CD4-positive, CD25-positive, alpha-beta regulatory T cell (primary cell): ENCODE results near the gene SORD. TPM values are rescaled to one million over a fixed set of nuclear protein-coding genes. Genes with fewer than 3 reads are reported as not detected.
"Not testable (repeated sequence)": the region's sequence is repeated elsewhere in the genome, so short reads cannot be mapped to it uniquely, and the experiment has no call there.

Experiments
- ATAC-seq, 2 donors: fragments of 150-1000 bp; cut with Tn5 transposase; one replicate each; pipeline ENCODE4 v1.10.0; 2021; ENCODE audit warnings: low read depth in 2 of 2, moderate number of reproducible peaks in 2 of 2, moderate library complexity in 1 of 2
- DNase-seq, 3 donors: peaks; one replicate each; pipeline versions ENCODE4 v3.0.0 to v3.0.0-alpha.2; 2012 to 2022; ENCODE audit warnings: mixed read lengths in 1 of 3
- H3K27ac ChIP-seq: one replicate; pipeline ENCODE4 v1.7.0; 2013; ENCODE audit warnings: mild to moderate bottlenecking, low read length; ENCODE audit not compliant: insufficient read depth, poor library complexity, severe bottlenecking
- H3K27me3 ChIP-seq: one replicate; pipeline ENCODE4 v1.7.0; 2013; ENCODE audit warnings: low read length; ENCODE audit not compliant: control insufficient read depth, insufficient read depth
- H3K36me3 ChIP-seq: one replicate; pipeline ENCODE4 v1.7.0; 2013; ENCODE audit warnings: mild to moderate bottlenecking, low read length, moderate library complexity; ENCODE audit not compliant: control insufficient read depth, insufficient read depth
- H3K4me1 ChIP-seq: 2 replicates; pipeline ENCODE4 v1.7.0; 2013; ENCODE audit warnings: mild to moderate bottlenecking, low read length; ENCODE audit not compliant: insufficient read depth, control insufficient read depth, poor library complexity, severe bottlenecking
- H3K4me3 ChIP-seq: one replicate; pipeline ENCODE4 v1.7.0; 2013; ENCODE audit warnings: low read depth, mild to moderate bottlenecking, low read length, moderate library complexity
- H3K9me3 ChIP-seq, 2 experiments: 1 replicate in 1 of 2; 2 replicates in 1 of 2; pipeline ENCODE4 v1.7.0; 2013; ENCODE audit warnings: low read length in 2 of 2, mild to moderate bottlenecking in 1 of 2, moderate library complexity in 1 of 2; ENCODE audit not compliant: control insufficient read depth in 2 of 2
- H3K27ac Mint-ChIP-seq, 3 donors: one replicate each; pipeline ENCODE4 v1.8.0; 2020 to 2022; ENCODE audit warnings: mild to moderate bottlenecking in 3 of 3, mixed read lengths in 3 of 3, moderate library complexity in 2 of 3
- H3K27me3 Mint-ChIP-seq: one replicate; pipeline ENCODE4 v1.8.0; 2022; ENCODE audit warnings: mild to moderate bottlenecking, mixed read lengths
- H3K36me3 Mint-ChIP-seq: one replicate; pipeline ENCODE4 v1.8.0; 2020; ENCODE audit warnings: mixed read lengths
- H3K4me1 Mint-ChIP-seq, 4 donors: one replicate each; pipeline ENCODE4 v1.8.0; 2020 to 2022; ENCODE audit warnings: mixed read lengths in 4 of 4, mild to moderate bottlenecking in 1 of 4
- H3K4me3 Mint-ChIP-seq, 4 donors: one replicate each; pipeline ENCODE4 v1.8.0; 2020 to 2022; ENCODE audit warnings: mild to moderate bottlenecking in 4 of 4, mixed read lengths in 4 of 4, moderate library complexity in 3 of 4
- H3K9me3 Mint-ChIP-seq, 7 donors: one replicate each; pipeline ENCODE4 v1.8.0; 2020 to 2022; ENCODE audit warnings: mixed read lengths in 7 of 7, mild to moderate bottlenecking in 3 of 7, moderate library complexity in 2 of 7
- polyA plus RNA-seq, 4 donors: library from polyadenylated mRNA; unstranded; fragments of 300-500 nt; fragmentation: Illumina TruSeq; gene quantifications; one replicate each; pipeline ENCODE4 v1.2.3, GENCODE V29; 2021
- total RNA-seq: library from RNA; stranded (reverse); gene quantifications from one replicate; pipeline ENCODE4 v1.2.3, GENCODE V29; 2022

SORD gene
- total and polyA plus RNA-seq, 5 donors from 2014 or later: 3.4 to 11.4 (median 5.3) TPM

- no peak for DNase-seq
- Histone ChIP-seq H3K27ac (no peak overlapping the region), H3K9me3 (no peaks in the 10 kb centered on the region), H3K4me1 (no peaks in the 10 kb centered on the region), H3K4me3 (no peak overlapping the region), H3K36me3 (no peaks in the 10 kb centered on the region), H3K27me3 (no peaks in the 10 kb centered on the region)
- no peak for ATAC-seq
- Mint-ChIP-seq H3K9me3 (no peaks in the 10 kb centered on the region), H3K27ac (no peak overlapping the region), H3K27me3 (peaks cover 9% of the 10 kb centered on the region), H3K36me3 (no peaks in the 10 kb centered on the region), H3K4me3 (no peak overlapping the region), H3K4me1 (peaks cover 0 to 3% (median 0%) of the 10 kb centered on the region in 4 donors)
Measured at GRCh38 chr15:45102226-45102625, 79.2 kb downstream of the SORD start.

GRCh38 chr15:45104170-45104569 is 81.2 kb downstream of the SORD start:
- H3K4me1 ChIP-seq, H3K36me3 ChIP-seq, DNase-seq, H3K27ac ChIP-seq, H3K9me3 Mint-ChIP-seq, H3K4me3 ChIP-seq, H3K9me3 ChIP-seq, H3K27me3 ChIP-seq, ATAC-seq, H3K27ac Mint-ChIP-seq, H3K4me3 Mint-ChIP-seq, H3K36me3 Mint-ChIP-seq, H3K4me1 Mint-ChIP-seq: not testable (repeated sequence)
- H3K27me3 Mint-ChIP-seq: peaks cover 16% of the 10 kb centered on the region

GRCh38 chr15:45105586-45105985 is 82.6 kb downstream of the SORD start:
- ATAC-seq (no peak), DNase-seq (no peak)
- no peak overlapping the region for H3K4me3 Mint-ChIP-seq
- Histone ChIP-seq H3K36me3 (no peaks in the 10 kb centered on the region), H3K9me3 (no peaks in the 10 kb centered on the region), H3K27ac (no peak overlapping the region), H3K4me1 (no peaks in the 10 kb centered on the region), H3K27me3 (peaks cover 10% of the 10 kb centered on the region), H3K4me3 (no peak overlapping the region)
- H3K27ac Mint-ChIP-seq: no peak overlapping the region
- no peaks in the 10 kb centered on the region for H3K36me3 Mint-ChIP-seq
- peaks cover 0 to 3% (median 0%) of the 10 kb centered on the region in 7 donors for H3K9me3 Mint-ChIP-seq
- H3K27me3 Mint-ChIP-seq: peaks cover 30% of the 10 kb centered on the region
- H3K4me1 Mint-ChIP-seq: peaks cover 0 to 3% (median under 1%) of the 10 kb centered on the region in 4 donors

- Histone ChIP-seq H3K27me3 (peaks cover 10% of the 10 kb centered on the region), H3K4me1 (no peaks in the 10 kb centered on the region), H3K9me3 (no peaks in the 10 kb centered on the region), H3K27ac (no peak overlapping the region), H3K4me3 (no peak overlapping the region), H3K36me3 (no peaks in the 10 kb centered on the region)
- peaks cover 0 to 3% (median 0%) of the 10 kb centered on the region in 7 donors for H3K9me3 Mint-ChIP-seq
- H3K27me3 Mint-ChIP-seq: peaks cover 31% of the 10 kb centered on the region
- H3K36me3 Mint-ChIP-seq: no peaks in the 10 kb centered on the region
- no peak for ATAC-seq
- H3K4me3 Mint-ChIP-seq: no peak overlapping the region
- H3K4me1 Mint-ChIP-seq: peaks cover 0 to 3% (median under 1%) of the 10 kb centered on the region in 4 donors
- no peak overlapping the region for H3K27ac Mint-ChIP-seq
- no peak for DNase-seq
Measured at GRCh38 chr15:45106002-45106790, 83.2 kb downstream of the SORD start.

DNA sequence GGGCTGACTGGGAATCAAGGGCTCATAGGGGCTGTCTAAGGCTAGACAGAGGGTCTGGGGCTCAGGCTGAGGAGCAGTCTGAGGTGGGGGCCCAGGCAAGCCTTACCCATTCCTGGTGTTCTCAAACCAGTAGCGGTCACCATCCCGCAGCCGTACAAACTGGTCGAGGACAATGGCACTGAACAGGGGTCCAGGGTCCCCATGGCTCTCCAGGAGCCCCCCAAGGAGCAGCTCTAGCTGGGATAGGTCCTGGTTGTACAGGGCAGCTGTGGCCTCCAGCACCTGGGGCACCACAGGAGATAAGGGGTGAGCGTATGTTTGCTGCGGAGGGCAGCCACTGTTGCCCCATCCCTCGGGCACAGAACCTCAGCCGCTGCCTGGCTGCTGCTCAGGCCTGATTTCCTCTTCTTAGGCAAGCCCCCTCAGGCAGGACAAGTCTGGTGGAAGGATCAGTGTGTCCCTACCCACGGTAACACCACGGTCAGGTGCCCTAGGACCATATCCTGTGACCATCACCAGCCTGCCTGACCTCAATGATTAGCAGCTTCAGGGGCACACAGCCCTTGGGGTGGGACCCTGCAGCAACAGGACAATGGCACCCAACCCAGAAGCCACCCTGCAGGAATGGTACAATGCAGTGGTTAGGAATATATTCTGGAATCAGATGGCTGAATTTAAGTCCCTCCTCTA is 85.1 kb downstream of the SORD start:
- no peaks in the 10 kb centered on the region for H3K36me3 Mint-ChIP-seq
- no peak overlapping the region for H3K4me3 Mint-ChIP-seq
- no peak overlapping the region for H3K27ac Mint-ChIP-seq
- H3K9me3 Mint-ChIP-seq: peaks cover 0 to 3% (median 0%) of the 10 kb centered on the region in 7 donors
- DNase-seq (no peak), ATAC-seq (no peak)
- H3K9me3 ChIP-seq: no peaks in the 10 kb centered on the region
- H3K4me1 Mint-ChIP-seq: peaks cover 4 to 14% (median 5%) of the 10 kb centered on the region in 4 donors
- peaks cover 13% of the 10 kb centered on the region for H3K27me3 ChIP-seq
- no peak overlapping the region for H3K4me3 ChIP-seq
- H3K36me3 ChIP-seq: no peaks in the 10 kb centered on the region
- no peak overlapping the region for H3K27ac ChIP-seq
- peaks cover 37% of the 10 kb centered on the region for H3K27me3 Mint-ChIP-seq
- H3K4me1 ChIP-seq: peaks cover 11% of the 10 kb centered on the region

GRCh38 chr15:45110256-45110820 is 87.3 kb downstream of the SORD start:
- H3K36me3 ChIP-seq: no peaks in the 10 kb centered on the region
- H3K4me3 Mint-ChIP-seq: no peak overlapping the region
- DNase-seq (no peak), ATAC-seq (no peak)
- H3K27ac Mint-ChIP-seq: no peak overlapping the region
- H3K4me1 ChIP-seq: peaks cover 22% of the 10 kb centered on the region
- no peak overlapping the region for H3K4me3 ChIP-seq
- H3K27me3 ChIP-seq: peaks cover 24% of the 10 kb centered on the region
- no peaks in the 10 kb centered on the region for H3K9me3 ChIP-seq
- H3K36me3 Mint-ChIP-seq: no peaks in the 10 kb centered on the region
- H3K4me1 Mint-ChIP-seq: peaks cover 4 to 31% (median 7%) of the 10 kb centered on the region in 4 donors
- peaks cover 60% of the 10 kb centered on the region for H3K27me3 Mint-ChIP-seq
- no peak overlapping the region for H3K27ac ChIP-seq
- H3K9me3 Mint-ChIP-seq: peaks cover 0 to 3% (median 0%) of the 10 kb centered on the region in 7 donors

- H3K27me3 ChIP-seq: peaks cover 24% of the 10 kb centered on the region
- no peaks in the 10 kb centered on the region for H3K9me3 ChIP-seq
- Mint-ChIP-seq H3K36me3 (no peaks in the 10 kb centered on the region), H3K4me1 (peaks cover 4 to 39% (median 9%) of the 10 kb centered on the region in 4 donors), H3K27ac (no peak overlapping the region), H3K27me3 (peaks cover 72% of the 10 kb centered on the region), H3K4me3 (peak overlapping the region in 3 of 4 donors; percentile 5 to 24 (median 18)), H3K9me3 (peaks cover 0 to 3% (median 0%) of the 10 kb centered on the region in 7 donors)
- ATAC-seq (no peak), DNase-seq (no peak)
- H3K4me1 ChIP-seq: peaks cover 28% of the 10 kb centered on the region
- H3K36me3 ChIP-seq: no peaks in the 10 kb centered on the region
- H3K4me3 ChIP-seq: no peak overlapping the region
- no peak overlapping the region for H3K27ac ChIP-seq
Measured at GRCh38 chr15:45111390-45112142, 88.6 kb downstream of the SORD start.
